Progenitor cell of endocrine pancreas (in vitro differentiated cells): ENCODE measurements around the gene ZCCHC7. TPM values are rescaled to one million over a fixed set of nuclear protein-coding genes. Genes with fewer than 3 reads are reported as not detected.

Experiments
- DNase-seq: peaks from one replicate; pipeline ENCODE4 v3.0.0; 2021; ENCODE audit warnings: low spot score; ENCODE audit not compliant: unreplicated experiment
- H3K27ac Mint-ChIP-seq: 2 replicates; pipeline ENCODE4 v1.8.0; 2021; ENCODE audit warnings: mild to moderate bottlenecking, moderate library complexity, mixed read lengths
- H3K27me3 Mint-ChIP-seq: 2 replicates; pipeline ENCODE4 v1.8.0; 2021; ENCODE audit warnings: mixed read lengths
- H3K36me3 Mint-ChIP-seq: 2 replicates; pipeline ENCODE4 v1.8.0; 2022; ENCODE audit warnings: mixed read lengths; ENCODE audit not compliant: insufficient read depth
- H3K4me1 Mint-ChIP-seq: 2 replicates; pipeline ENCODE4 v1.8.0; 2021; ENCODE audit warnings: low read depth, mixed read lengths
- H3K4me3 Mint-ChIP-seq: 2 replicates; pipeline ENCODE4 v1.8.0; 2021; ENCODE audit warnings: low read depth, mild to moderate bottlenecking, moderate library complexity, mixed read lengths
- H3K9me3 Mint-ChIP-seq: 2 replicates; pipeline ENCODE4 v1.8.0; 2021; ENCODE audit warnings: low read depth, mixed read lengths
- total RNA-seq: library from RNA; stranded (reverse); gene quantifications from 2 replicates; pipeline ENCODE4 v1.2.1, GENCODE V29; 2021
- TF ChIP-seq, protein P1 (sequence below): fragments of 200-600 bp; sonication (generic); IDR thresholded peaks from one replicate; pipeline ENCODE4 v1.5.0; 2021; ENCODE audit warnings: antibody characterized with exemption, mild to moderate bottlenecking; ENCODE audit not compliant: unreplicated experiment

The ZCCHC7 gene
- total RNA-seq, 1 donor from 2014 or later: 16.6 TPM

DNA sequence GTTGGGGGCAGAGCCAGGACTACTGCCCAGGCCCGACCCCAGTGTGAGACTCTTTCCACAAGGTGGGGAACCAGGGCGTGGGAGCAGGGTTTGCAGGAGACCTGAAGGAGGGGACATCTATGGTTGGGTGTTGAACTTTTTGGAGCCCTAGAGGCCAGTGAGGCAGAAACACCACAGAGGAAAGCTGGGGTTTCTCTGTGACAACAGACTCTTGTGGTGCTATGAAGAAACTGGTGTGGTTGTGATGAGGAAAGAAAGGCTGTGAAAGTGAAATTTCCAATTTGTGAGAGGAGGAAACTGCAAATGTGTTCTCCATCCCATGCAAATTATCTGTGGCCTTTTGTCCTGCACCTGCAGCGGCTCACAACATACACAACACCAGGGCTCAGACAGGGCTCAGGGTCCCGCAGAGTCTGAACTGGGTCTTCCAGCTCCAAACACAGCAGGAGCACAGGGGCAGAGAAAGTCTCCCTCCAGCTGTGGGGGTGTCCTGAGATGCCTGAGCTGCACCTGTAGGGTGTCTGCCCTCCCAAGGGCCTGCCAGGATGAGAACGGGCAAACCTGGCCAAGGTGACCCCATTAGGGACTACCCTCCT lies 250.7 kb downstream of the ZCCHC7 start:
- Mint-ChIP-seq H3K4me3 (no peak overlapping the region), H3K9me3 (no peaks in the 10 kb centered on the region), H3K27me3 (peaks cover 17% of the 10 kb centered on the region), H3K27ac (no peak overlapping the region), H3K36me3 (no peaks in the 10 kb centered on the region), H3K4me1 (no peaks in the 10 kb centered on the region)
- TF ChIP-seq, protein P1, sequence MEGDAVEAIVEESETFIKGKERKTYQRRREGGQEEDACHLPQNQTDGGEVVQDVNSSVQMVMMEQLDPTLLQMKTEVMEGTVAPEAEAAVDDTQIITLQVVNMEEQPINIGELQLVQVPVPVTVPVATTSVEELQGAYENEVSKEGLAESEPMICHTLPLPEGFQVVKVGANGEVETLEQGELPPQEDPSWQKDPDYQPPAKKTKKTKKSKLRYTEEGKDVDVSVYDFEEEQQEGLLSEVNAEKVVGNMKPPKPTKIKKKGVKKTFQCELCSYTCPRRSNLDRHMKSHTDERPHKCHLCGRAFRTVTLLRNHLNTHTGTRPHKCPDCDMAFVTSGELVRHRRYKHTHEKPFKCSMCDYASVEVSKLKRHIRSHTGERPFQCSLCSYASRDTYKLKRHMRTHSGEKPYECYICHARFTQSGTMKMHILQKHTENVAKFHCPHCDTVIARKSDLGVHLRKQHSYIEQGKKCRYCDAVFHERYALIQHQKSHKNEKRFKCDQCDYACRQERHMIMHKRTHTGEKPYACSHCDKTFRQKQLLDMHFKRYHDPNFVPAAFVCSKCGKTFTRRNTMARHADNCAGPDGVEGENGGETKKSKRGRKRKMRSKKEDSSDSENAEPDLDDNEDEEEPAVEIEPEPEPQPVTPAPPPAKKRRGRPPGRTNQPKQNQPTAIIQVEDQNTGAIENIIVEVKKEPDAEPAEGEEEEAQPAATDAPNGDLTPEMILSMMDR: no peak
- DNase-seq: no peak

DNA sequence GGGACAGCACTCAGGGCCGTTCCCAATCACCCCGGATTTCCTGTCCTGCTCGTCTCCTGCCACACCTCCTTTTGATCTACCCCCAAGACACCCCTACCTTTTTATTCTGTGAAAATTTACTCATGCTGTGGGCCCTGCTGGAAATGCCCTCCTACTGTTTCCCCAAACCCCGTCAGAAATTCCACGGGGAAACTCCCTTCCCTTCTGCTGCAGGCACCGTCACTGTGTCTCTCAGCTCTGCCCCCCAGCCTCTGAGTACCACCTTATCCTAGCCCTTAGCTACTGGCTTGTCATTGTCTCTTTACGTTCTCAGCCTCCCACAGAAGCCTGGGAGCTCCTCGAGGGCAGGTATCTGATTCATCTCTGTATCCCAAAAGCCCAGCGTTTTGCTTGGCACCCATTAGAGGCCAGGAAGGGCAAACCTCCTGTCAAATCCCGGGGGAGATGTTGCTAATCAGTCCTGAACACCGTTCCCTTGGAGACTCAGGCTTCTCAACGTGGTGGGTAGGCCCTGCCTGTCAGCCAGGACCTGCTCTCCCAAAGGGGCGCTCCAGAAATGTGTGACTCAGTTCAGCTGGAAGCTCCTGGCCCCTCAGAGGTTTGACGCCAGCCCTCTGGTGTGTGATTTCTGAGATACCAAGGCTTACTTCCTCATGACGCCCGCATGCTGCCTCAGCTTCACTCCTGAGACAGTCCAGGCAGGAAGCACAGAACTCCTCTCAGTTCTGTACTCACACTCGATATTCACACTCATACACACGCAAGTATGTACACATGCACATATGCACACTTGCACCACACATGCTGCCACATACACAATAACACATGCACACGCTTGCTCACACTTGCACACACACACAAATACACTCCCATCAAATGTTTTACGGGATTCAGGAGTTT lies 251.4 kb downstream of the ZCCHC7 start:
- Mint-ChIP-seq H3K36me3 (no peaks in the 10 kb centered on the region), H3K9me3 (no peaks in the 10 kb centered on the region), H3K4me1 (no peaks in the 10 kb centered on the region), H3K27ac (no peak overlapping the region), H3K27me3 (peaks cover 17% of the 10 kb centered on the region), H3K4me3 (no peak overlapping the region)
- TF ChIP-seq, protein P1: no peak
- DNase-seq: no peak

DNA sequence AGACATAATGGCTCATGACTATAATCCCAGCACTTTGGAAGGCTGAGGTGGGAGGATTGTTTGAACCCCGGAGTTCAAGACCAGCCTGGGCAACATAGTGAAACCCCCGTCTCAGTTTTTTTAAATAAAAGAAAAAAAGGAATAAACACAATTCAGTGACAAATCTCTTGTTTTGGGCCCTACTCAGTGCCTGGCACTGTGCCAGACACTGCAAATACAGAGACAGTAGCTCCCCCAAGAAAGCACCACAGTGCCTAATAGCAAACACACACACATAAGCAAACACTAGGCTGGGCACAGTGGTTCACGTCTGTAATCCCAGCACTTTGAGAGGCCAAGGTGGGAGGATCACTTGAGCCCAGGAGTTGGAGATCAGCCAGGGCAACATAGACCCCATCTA lies 252.5 kb downstream of the ZCCHC7 start:
- TF ChIP-seq, protein P1: no peak
- no peaks in the 10 kb centered on the region for H3K36me3 Mint-ChIP-seq
- H3K4me1 Mint-ChIP-seq: no peaks in the 10 kb centered on the region
- no peak overlapping the region for H3K27ac Mint-ChIP-seq
- H3K27me3 Mint-ChIP-seq: peaks cover 19% of the 10 kb centered on the region
- no peaks in the 10 kb centered on the region for H3K9me3 Mint-ChIP-seq
- H3K4me3 Mint-ChIP-seq: no peak overlapping the region
- DNase-seq: no peak

DNA sequence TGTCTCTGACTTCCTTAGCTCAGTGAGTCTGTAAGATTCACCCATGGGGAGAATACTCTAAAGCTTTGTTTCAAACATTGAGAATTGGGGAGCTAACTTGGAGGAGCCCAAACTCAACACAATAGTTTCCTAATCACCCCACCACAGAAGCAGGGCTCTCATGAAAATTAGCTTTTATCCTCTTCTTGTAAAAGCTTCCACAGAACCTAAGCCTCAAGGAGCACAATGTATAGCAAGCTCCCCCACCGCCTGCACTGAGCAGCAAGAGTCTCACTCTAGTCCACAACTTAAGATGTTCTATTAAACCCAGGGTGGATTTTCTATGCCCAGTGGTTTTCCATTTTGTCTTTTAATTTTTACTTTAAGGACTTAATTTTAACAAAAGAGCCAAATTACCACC lies 253.2 kb downstream of the ZCCHC7 start:
- Mint-ChIP-seq H3K36me3 (no peaks in the 10 kb centered on the region), H3K4me1 (no peaks in the 10 kb centered on the region), H3K27ac (no peak overlapping the region), H3K27me3 (peaks cover 21% of the 10 kb centered on the region), H3K4me3 (no peak overlapping the region), H3K9me3 (no peaks in the 10 kb centered on the region)
- no peak for DNase-seq
- TF ChIP-seq, protein P1: no peak

DNA sequence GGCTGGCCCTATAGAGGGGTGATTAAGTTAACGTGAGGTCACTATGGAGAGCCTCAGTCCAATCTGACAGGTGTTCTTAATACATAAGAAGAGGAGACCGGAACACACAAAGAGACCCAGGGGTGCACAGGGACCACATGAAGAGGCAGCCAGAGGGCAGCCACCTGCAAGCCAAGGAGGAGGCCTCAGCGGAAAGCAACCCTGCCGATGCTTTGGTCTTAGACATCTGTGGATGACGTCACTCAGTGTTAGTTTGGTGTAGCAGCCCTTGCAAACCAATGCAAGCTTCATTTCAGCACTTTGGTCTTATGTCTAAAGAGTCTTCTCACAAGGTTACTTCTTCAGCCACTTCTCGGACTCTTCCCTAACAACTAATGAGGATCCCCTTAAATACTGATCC lies 254.5 kb downstream of the ZCCHC7 start:
- TF ChIP-seq, protein P1: no peak
- peaks cover 21% of the 10 kb centered on the region for H3K27me3 Mint-ChIP-seq
- no peak for DNase-seq
- H3K27ac Mint-ChIP-seq: no peak overlapping the region
- H3K9me3 Mint-ChIP-seq: no peaks in the 10 kb centered on the region
- H3K4me3 Mint-ChIP-seq: no peak overlapping the region
- no peaks in the 10 kb centered on the region for H3K4me1 Mint-ChIP-seq
- no peaks in the 10 kb centered on the region for H3K36me3 Mint-ChIP-seq
